GM23338 (cell line): ENCODE measurements around the gene KIF4A. TPM values are rescaled to one million over a fixed set of nuclear protein-coding genes. Genes with fewer than 3 reads are reported as not detected.

Experiments
- ATAC-seq: fragments of 200-7000 bp; cut with Tn5 transposase; 3 replicates; pipeline ENCODE4 v1.9.1; 2020
- DNase-seq: peaks from one replicate; pipeline ENCODE4 v3.0.0-alpha.2; 2015; ENCODE audit warnings: low spot score
- H2AFZ ChIP-seq: fragments of 200-600 bp; sonication (generic); 2 replicates; pipeline ENCODE4 v1.8.0; 2016; ENCODE audit warnings: antibody characterized with exemption, mild to moderate bottlenecking, moderate library complexity
- H3F3A ChIP-seq: fragments of 200-600 bp; sonication (generic); replicated peaks from 2 replicates; pipeline ENCODE4 v1.8.0; 2017; ENCODE audit warnings: antibody characterized with exemption, mixed run types, low read depth
- H3K27ac ChIP-seq: fragments of 200-600 bp; sonication (generic); 2 replicates; pipeline ENCODE4 v1.6.1; 2016; ENCODE audit warnings: low read depth
- H3K27me3 ChIP-seq: fragments of 200-600 bp; sonication (generic); 2 replicates; pipeline ENCODE4 v1.8.0; 2016; ENCODE audit warnings: mild to moderate bottlenecking, mixed run types, moderate library complexity; ENCODE audit not compliant: insufficient read depth
- H3K36me3 ChIP-seq: fragments of 200-600 bp; sonication (generic); 2 replicates; pipeline ENCODE4 v1.8.0; 2016; ENCODE audit warnings: mild to moderate bottlenecking; ENCODE audit not compliant: insufficient read depth
- H3K4me1 ChIP-seq: fragments of 200-600 bp; sonication (generic); 2 replicates; pipeline ENCODE4 v1.8.0; 2016; ENCODE audit warnings: mild to moderate bottlenecking, moderate library complexity; ENCODE audit not compliant: insufficient read depth
- H3K4me2 ChIP-seq: fragments of 200-600 bp; sonication (generic); 2 replicates; pipeline ENCODE4 v1.7.1; 2017; ENCODE audit warnings: mixed run types
- H3K4me3 ChIP-seq: fragments of 200-600 bp; sonication (generic); 2 replicates; pipeline ENCODE4 v1.6.1; 2016; ENCODE audit warnings: mixed run types
- H3K79me2 ChIP-seq: fragments of 200-600 bp; sonication (generic); replicated peaks from 2 replicates; pipeline ENCODE4 v1.8.0; 2017; ENCODE audit warnings: mild to moderate bottlenecking; ENCODE audit not compliant: insufficient read depth
- H3K9me2 ChIP-seq: fragments of 200-600 bp; sonication (generic); 2 replicates; pipeline ENCODE4 v1.8.0; 2017; ENCODE audit not compliant: insufficient read depth
- H4K20me1 ChIP-seq: fragments of 200-600 bp; sonication (generic); replicated peaks from 2 replicates; pipeline ENCODE4 v1.8.0; 2017; ENCODE audit warnings: mild to moderate bottlenecking; ENCODE audit not compliant: insufficient read depth
- H3K27ac Mint-ChIP-seq: 2 replicates; pipeline ENCODE4 v1.8.0; 2020; ENCODE audit warnings: inconsistent platforms, mild to moderate bottlenecking, moderate library complexity, mixed read lengths
- H3K27me3 Mint-ChIP-seq: 3 replicates; pipeline ENCODE4 v1.8.0; 2022; ENCODE audit warnings: low read depth, mild to moderate bottlenecking, moderate library complexity, mixed read lengths, inconsistent platforms; ENCODE audit not compliant: insufficient read depth, poor library complexity
- H3K36me3 Mint-ChIP-seq: 3 replicates; pipeline ENCODE4 v1.8.0; 2021; ENCODE audit warnings: low read depth, mild to moderate bottlenecking, inconsistent platforms, moderate library complexity, mixed read lengths
- H3K4me1 Mint-ChIP-seq: 3 replicates; pipeline ENCODE4 v1.8.0; 2020; ENCODE audit warnings: mild to moderate bottlenecking, inconsistent platforms, mixed read lengths
- H3K4me3 Mint-ChIP-seq: 3 replicates; pipeline ENCODE4 v1.8.0; 2021; ENCODE audit warnings: moderate library complexity, mild to moderate bottlenecking, inconsistent platforms, mixed read lengths
- H3K9me3 Mint-ChIP-seq: 3 replicates; pipeline ENCODE4 v1.8.0; 2020; ENCODE audit warnings: moderate library complexity, mild to moderate bottlenecking, inconsistent platforms, mixed read lengths
- CREB1 ChIP-seq: fragments of 250-450 bp; sonication (Bioruptor Pico); IDR thresholded peaks from 2 replicates; pipeline ENCODE4 v1.5.0; 2020; ENCODE audit warnings: low read depth, mild to moderate bottlenecking, moderate library complexity
- CTCF ChIP-seq, 2 experiments: fragments of 200-600 bp in 1 of 2; sonication (generic) in 1 of 2; conservative IDR thresholded peaks; 2 replicates each; pipeline versions ENCODE4 v1.5.1 to v1.6.1; 2016 to 2017; ENCODE audit warnings: antibody characterized with exemption in 2 of 2, low read depth in 2 of 2, mild to moderate bottlenecking in 2 of 2, moderate library complexity in 1 of 2
- ETS1 ChIP-seq: IDR thresholded peaks from 2 replicates; pipeline ENCODE4 v1.6.1; 2016; ENCODE audit warnings: antibody characterized with exemption
- EZH2 ChIP-seq: fragments of 200-600 bp; sonication (generic); IDR thresholded peaks from one replicate; pipeline ENCODE4 v1.8.0; 2017; ENCODE audit warnings: antibody characterized with exemption, mild to moderate bottlenecking, low read depth; ENCODE audit not compliant: unreplicated experiment
- EZH2phosphoT487 ChIP-seq: fragments of 200-600 bp; sonication (generic); IDR thresholded peaks from one replicate; pipeline ENCODE4 v1.8.1; 2018; ENCODE audit warnings: antibody characterized with exemption; ENCODE audit not compliant: unreplicated experiment
- JUNB ChIP-seq: IDR thresholded peaks from one replicate; pipeline ENCODE4 v1.6.1; 2016; ENCODE audit warnings: antibody characterized with exemption; ENCODE audit not compliant: unreplicated experiment
- NANOG ChIP-seq: IDR thresholded peaks from 2 replicates; pipeline ENCODE4 v1.6.1; 2016; ENCODE audit warnings: antibody characterized with exemption, borderline replicate concordance
- POLR2AphosphoS5 ChIP-seq: IDR thresholded peaks from 2 replicates; pipeline ENCODE4 v1.6.1; 2016; ENCODE audit warnings: antibody characterized with exemption, low read depth
- STAT1 ChIP-seq: IDR thresholded peaks from one replicate; pipeline ENCODE4 v1.6.1; 2016; ENCODE audit warnings: antibody characterized with exemption; ENCODE audit not compliant: unreplicated experiment
- ZNF114 ChIP-seq: fragments of 250-450 bp; sonication (Bioruptor Pico); IDR thresholded peaks from 2 replicates; pipeline ENCODE4 v1.5.0; 2020; ENCODE audit warnings: mild to moderate bottlenecking, moderate library complexity
- ZNF331 ChIP-seq: fragments of 250-450 bp; sonication (Bioruptor Pico); IDR thresholded peaks from 2 replicates; pipeline ENCODE4 v1.5.0; 2020; ENCODE audit warnings: low read depth, mild to moderate bottlenecking, moderate library complexity
- ZNF462 ChIP-seq: fragments of 250-450 bp; sonication (Bioruptor Pico); IDR thresholded peaks from 2 replicates; pipeline ENCODE4 v1.5.0; 2020; ENCODE audit warnings: mild to moderate bottlenecking, moderate library complexity
- polyA plus RNA-seq: library from polyadenylated mRNA; unstranded; fragments of >200 nt; fragmentation: Nextera tagmentation; extraction: Ambion mirVana; gene quantifications from 2 replicates; pipeline ENCODE4 v1.2.1, GENCODE V29; 2016
- total RNA-seq: library from RNA; depleted of rRNA; stranded (reverse); fragments of >200 nt; shearing (Covaris generic); gene quantifications from 2 replicates; pipeline ENCODE4 v1.2.3, GENCODE V29; 2014
- TF ChIP-seq, protein P1 (sequence below): IDR thresholded peaks from one replicate; pipeline ENCODE4 v1.6.1; 2018; ENCODE audit warnings: antibody characterized with exemption; ENCODE audit not compliant: unreplicated experiment

The KIF4A gene
- total and polyA plus RNA-seq, 2 experiments from 2014 or later, result 21.5 to 27.6 TPM

GRCh38 chrX:70410921-70411320, 121.0 kb downstream of the KIF4A start:
- DNase-seq (no peak), ATAC-seq (no peak)
- Histone ChIP-seq H3K79me2 (no peaks in the 10 kb centered on the region), H3K36me3 (peaks cover 4% of the 10 kb centered on the region; the same call in 1 of the 2 replicates), H2AFZ (no peak overlapping the region), H3K4me2 (no peak overlapping the region), H3K9me2 (no peaks in the 10 kb centered on the region), H4K20me1 (no peaks in the 10 kb centered on the region), H3K4me1 (no peaks in the 10 kb centered on the region), H3K4me3 (no peak overlapping the region), H3F3A (no peaks in the 10 kb centered on the region), H3K27me3 (no peaks in the 10 kb centered on the region), H3K27ac (no peak overlapping the region)
- H3K27me3 Mint-ChIP-seq, result no peaks in the 10 kb centered on the region
- no peaks in the 10 kb centered on the region for H3K9me3 Mint-ChIP-seq
- TF ChIP-seq ETS1 (no peak), JUNB (no peak), EZH2 (no peak), NANOG (no peak), ZNF331 (CRISPR knock-in tag) (no peak), POLR2AphosphoS5 (no peak), EZH2phosphoT487 (no peak), ZNF462 (no peak), ZNF114 (no peak), CREB1 (no peak), CTCF (conservative IDR thresholded peaks at IDR 0.05; ENCODE audit: low read depth in 2 of 2) (no peak), STAT1 (no peak)
- TF ChIP-seq, protein P1, sequence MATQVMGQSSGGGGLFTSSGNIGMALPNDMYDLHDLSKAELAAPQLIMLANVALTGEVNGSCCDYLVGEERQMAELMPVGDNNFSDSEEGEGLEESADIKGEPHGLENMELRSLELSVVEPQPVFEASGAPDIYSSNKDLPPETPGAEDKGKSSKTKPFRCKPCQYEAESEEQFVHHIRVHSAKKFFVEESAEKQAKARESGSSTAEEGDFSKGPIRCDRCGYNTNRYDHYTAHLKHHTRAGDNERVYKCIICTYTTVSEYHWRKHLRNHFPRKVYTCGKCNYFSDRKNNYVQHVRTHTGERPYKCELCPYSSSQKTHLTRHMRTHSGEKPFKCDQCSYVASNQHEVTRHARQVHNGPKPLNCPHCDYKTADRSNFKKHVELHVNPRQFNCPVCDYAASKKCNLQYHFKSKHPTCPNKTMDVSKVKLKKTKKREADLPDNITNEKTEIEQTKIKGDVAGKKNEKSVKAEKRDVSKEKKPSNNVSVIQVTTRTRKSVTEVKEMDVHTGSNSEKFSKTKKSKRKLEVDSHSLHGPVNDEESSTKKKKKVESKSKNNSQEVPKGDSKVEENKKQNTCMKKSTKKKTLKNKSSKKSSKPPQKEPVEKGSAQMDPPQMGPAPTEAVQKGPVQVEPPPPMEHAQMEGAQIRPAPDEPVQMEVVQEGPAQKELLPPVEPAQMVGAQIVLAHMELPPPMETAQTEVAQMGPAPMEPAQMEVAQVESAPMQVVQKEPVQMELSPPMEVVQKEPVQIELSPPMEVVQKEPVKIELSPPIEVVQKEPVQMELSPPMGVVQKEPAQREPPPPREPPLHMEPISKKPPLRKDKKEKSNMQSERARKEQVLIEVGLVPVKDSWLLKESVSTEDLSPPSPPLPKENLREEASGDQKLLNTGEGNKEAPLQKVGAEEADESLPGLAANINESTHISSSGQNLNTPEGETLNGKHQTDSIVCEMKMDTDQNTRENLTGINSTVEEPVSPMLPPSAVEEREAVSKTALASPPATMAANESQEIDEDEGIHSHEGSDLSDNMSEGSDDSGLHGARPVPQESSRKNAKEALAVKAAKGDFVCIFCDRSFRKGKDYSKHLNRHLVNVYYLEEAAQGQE, result no peak
- H3K27ac Mint-ChIP-seq, result no peak overlapping the region
- H3K36me3 Mint-ChIP-seq, result peaks cover 25% of the 10 kb centered on the region
- H3K4me1 Mint-ChIP-seq, result no peaks in the 10 kb centered on the region
- H3K4me3 Mint-ChIP-seq, result no peak overlapping the region
